H9 (cell line): ENCODE data around the gene DPP6. TPM values are rescaled to one million over a fixed set of nuclear protein-coding genes. Genes with fewer than 3 reads are reported as not detected.
A peak's percentile ranks its signal among the peaks of the same experiment; 100 is the strongest.
"Not testable (repeated sequence)": the region's sequence is repeated elsewhere in the genome, so short reads cannot be mapped to it uniquely, and the experiment has no call there.

Experiments
- DNase-seq: peaks from one replicate; pipeline ENCODE4 v3.0.0-alpha.2; 2017
- H2AFZ ChIP-seq: one replicate; pipeline ENCODE4 v1.6.1; 2013; ENCODE audit warnings: mild to moderate bottlenecking, low read length, control low read depth, moderate library complexity
- H2AK5ac ChIP-seq: 2 replicates; pipeline ENCODE4 v1.6.1; 2013; ENCODE audit warnings: low read length, control low read depth, mixed read lengths; ENCODE audit not compliant: insufficient read length
- H2BK120ac ChIP-seq: one replicate; pipeline ENCODE4 v1.6.1; 2013; ENCODE audit warnings: low read depth, mild to moderate bottlenecking, low read length, control low read depth, inconsistent platforms; ENCODE audit not compliant: poor library complexity, severe bottlenecking
- H2BK12ac ChIP-seq: 2 replicates; pipeline ENCODE4 v1.6.1; 2013; ENCODE audit warnings: low read length, control low read depth, mixed read lengths, low read depth; ENCODE audit not compliant: insufficient read length
- H2BK15ac ChIP-seq: 2 replicates; pipeline ENCODE4 v1.6.1; 2013; ENCODE audit warnings: low read depth, low read length, control low read depth
- H2BK20ac ChIP-seq: one replicate; pipeline ENCODE4 v1.6.1; 2013; ENCODE audit warnings: low read depth, mild to moderate bottlenecking, low read length, control low read depth, inconsistent platforms; ENCODE audit not compliant: poor library complexity, severe bottlenecking
- H2BK5ac ChIP-seq: 2 replicates; pipeline ENCODE4 v1.6.1; 2013; ENCODE audit warnings: low read length, control low read depth, mixed read lengths; ENCODE audit not compliant: insufficient read length
- H3K14ac ChIP-seq: 2 replicates; pipeline ENCODE4 v1.6.1; 2013; ENCODE audit warnings: low read length, control low read depth; ENCODE audit not compliant: insufficient read depth
- H3K18ac ChIP-seq: 2 replicates; pipeline ENCODE4 v1.6.1; 2013; ENCODE audit warnings: low read depth, mild to moderate bottlenecking, mixed read lengths, low read length, control low read depth; ENCODE audit not compliant: insufficient read length
- H3K23ac ChIP-seq: 2 replicates; pipeline ENCODE4 v1.6.1; 2013; ENCODE audit warnings: low read length, control low read depth, mixed read lengths, low read depth; ENCODE audit not compliant: insufficient read length
- H3K23me2 ChIP-seq: 2 replicates; pipeline ENCODE4 v1.6.1; 2013; ENCODE audit warnings: low read depth, mild to moderate bottlenecking, mixed read lengths, low read length, control low read depth; ENCODE audit not compliant: insufficient read length, poor library complexity, severe bottlenecking
- H3K27ac ChIP-seq: 2 replicates; pipeline ENCODE4 v1.5.1; 2013; ENCODE audit warnings: low read length, control low read depth, mixed read lengths, low read depth; ENCODE audit not compliant: insufficient read length
- H3K27me3 ChIP-seq: 2 replicates; pipeline ENCODE4 v1.6.1; 2013; ENCODE audit warnings: low read length, control low read depth, inconsistent platforms; ENCODE audit not compliant: insufficient read depth
- H3K4ac ChIP-seq: 2 replicates; pipeline ENCODE4 v1.6.1; 2013; ENCODE audit warnings: low read depth, mild to moderate bottlenecking, control low read depth, inconsistent platforms, low read length, moderate library complexity
- H3K4me1 ChIP-seq: 2 replicates; pipeline ENCODE4 v1.6.1; 2013; ENCODE audit warnings: low read length, control low read depth, inconsistent platforms; ENCODE audit not compliant: insufficient read depth
- H3K4me2 ChIP-seq: 2 replicates; pipeline ENCODE4 v1.6.1; 2013; ENCODE audit warnings: low read length, control low read depth, mixed read lengths; ENCODE audit not compliant: insufficient read length, insufficient read depth
- H3K56ac ChIP-seq: 2 replicates; pipeline ENCODE4 v1.6.1; 2013; ENCODE audit warnings: low read depth, mild to moderate bottlenecking, mixed read lengths, low read length, control low read depth; ENCODE audit not compliant: insufficient read length
- H3K79me1 ChIP-seq: 2 replicates; pipeline ENCODE4 v1.6.1; 2013; ENCODE audit warnings: low read depth, mild to moderate bottlenecking, moderate library complexity, low read length, control low read depth, inconsistent platforms; ENCODE audit not compliant: insufficient read depth, poor library complexity, severe bottlenecking
- H3K79me2 ChIP-seq: 2 replicates; pipeline ENCODE4 v1.6.1; 2013; ENCODE audit warnings: low read length, control low read depth, inconsistent platforms; ENCODE audit not compliant: insufficient read depth
- H3K9ac ChIP-seq: 2 replicates; pipeline ENCODE4 v1.6.1; 2013; ENCODE audit warnings: low read length, control low read depth, mixed read lengths; ENCODE audit not compliant: insufficient read length; ENCODE audit errors: extremely low read depth
- H3K9me3 ChIP-seq: one replicate; pipeline ENCODE4 v1.6.1; 2013; ENCODE audit warnings: low read depth, low read length, inconsistent platforms; ENCODE audit not compliant: control insufficient read depth
- H3T11ph ChIP-seq: one replicate; pipeline ENCODE4 v1.6.1; 2013; ENCODE audit warnings: mild to moderate bottlenecking, low read length, control low read depth, inconsistent platforms
- H4K20me1 ChIP-seq: one replicate; pipeline ENCODE4 v1.6.1; 2013; ENCODE audit not compliant: control insufficient read depth, insufficient read length, insufficient read depth
- H4K5ac ChIP-seq: 2 replicates; pipeline ENCODE4 v1.6.1; 2013; ENCODE audit warnings: low read depth, mild to moderate bottlenecking, mixed read lengths, low read length, control low read depth; ENCODE audit not compliant: insufficient read length
- H4K8ac ChIP-seq: replicated peaks from 2 replicates; pipeline ENCODE4 v1.6.1; 2013; ENCODE audit warnings: low read length, control low read depth, mixed read lengths, low read depth; ENCODE audit not compliant: insufficient read length
- H4K91ac ChIP-seq: 2 replicates; pipeline ENCODE4 v1.6.1; 2013; ENCODE audit warnings: low read depth, mild to moderate bottlenecking, moderate library complexity, mixed read lengths, low read length, control low read depth; ENCODE audit not compliant: insufficient read length
- H3K27ac Mint-ChIP-seq, 3 experiments: 2 replicates in 2 of 3; 3 replicates in 1 of 3; pipeline ENCODE4 v1.8.0; 2020 to 2021; ENCODE audit warnings: mixed read lengths in 3 of 3, mild to moderate bottlenecking in 1 of 3, moderate library complexity in 1 of 3
- H3K27me3 Mint-ChIP-seq: 2 replicates; pipeline ENCODE4 v1.8.0; 2021; ENCODE audit warnings: low read depth, mild to moderate bottlenecking, moderate library complexity, mixed read lengths
- H3K36me3 Mint-ChIP-seq, 3 experiments: 2 replicates in 2 of 3; 3 replicates in 1 of 3; pipeline ENCODE4 v1.8.0; 2020 to 2021; ENCODE audit warnings: low read depth in 3 of 3, mixed read lengths in 3 of 3; ENCODE audit not compliant: insufficient read depth in 1 of 3
- H3K4me1 Mint-ChIP-seq, 2 experiments: 2 replicates each; pipeline ENCODE4 v1.8.0; 2020; ENCODE audit warnings: mixed read lengths in 2 of 2
- H3K4me3 Mint-ChIP-seq, 2 experiments: 2 replicates in 1 of 2; 3 replicates in 1 of 2; pipeline ENCODE4 v1.8.0; 2020 to 2021; ENCODE audit warnings: mild to moderate bottlenecking in 2 of 2, mixed read lengths in 2 of 2, moderate library complexity in 1 of 2
- H3K9me3 Mint-ChIP-seq, 2 experiments: 2 replicates in 1 of 2; 3 replicates in 1 of 2; pipeline ENCODE4 v1.8.0; 2020; ENCODE audit warnings: mild to moderate bottlenecking in 2 of 2, mixed read lengths in 2 of 2, moderate library complexity in 1 of 2
- CTCF ChIP-seq: fragments of 200-600 bp; sonication (generic); conservative IDR thresholded peaks from 3 replicates; pipeline ENCODE4 v1.8.0; 2021; ENCODE audit warnings: antibody characterized with exemption, mild to moderate bottlenecking
- WGBS: extraction: QIAGEN DNeasy Blood & Tissue Kit; methylation state at CpG from one replicate; pipeline ENCODE4 v1.1.7; 2013; ENCODE audit warnings: missing lambda C conversion rate, low lambda C conversion rate, mixed read lengths; ENCODE audit not compliant: insufficient read length; ENCODE audit errors: extremely low coverage; 5-methylcytosine and 5-hydroxymethylcytosine counted together
- total RNA-seq: library from RNA; stranded (reverse); gene quantifications from 2 replicates; pipeline ENCODE4 v1.2.1, GENCODE V29; 2021

DPP6 gene
- total RNA-seq, 1 experiment from 2014 or later = 4.5 TPM

DNA sequence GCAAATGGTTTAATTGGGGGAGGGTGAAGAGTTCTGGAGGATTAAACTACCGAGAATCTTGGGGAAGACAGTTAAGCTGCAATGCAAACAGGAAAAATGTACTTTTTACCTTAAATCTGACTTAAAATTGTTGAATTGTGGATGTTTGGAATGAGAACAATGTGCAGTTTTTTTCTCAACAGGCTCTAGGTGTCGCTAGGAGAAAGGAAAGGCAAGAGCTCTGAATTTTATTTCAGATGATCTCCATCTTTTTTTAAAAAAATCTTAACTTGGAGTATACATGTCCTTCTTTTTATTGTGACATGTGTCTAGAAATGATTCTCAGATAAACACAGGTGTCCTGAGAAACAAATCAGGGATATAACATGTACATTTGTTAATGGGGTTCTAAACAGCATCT is 2.5 kb downstream of the DPP6 start:
- H4K20me1 ChIP-seq, H3K9me3 ChIP-seq: not testable (repeated sequence)

GRCh38 chr7:154055491-154056106 is 3.4 kb downstream of the DPP6 start:
- not testable (repeated sequence) for H3K4me2 ChIP-seq, H3K79me1 ChIP-seq, H2BK120ac ChIP-seq, H3T11ph ChIP-seq, H2AFZ ChIP-seq, H4K8ac ChIP-seq, H3K23me2 ChIP-seq, H3K27ac ChIP-seq, H3K79me2 ChIP-seq, H3K9ac ChIP-seq, H2BK5ac ChIP-seq, H3K23ac ChIP-seq, H3K9me3 ChIP-seq, H3K27ac Mint-ChIP-seq, H2AK5ac ChIP-seq, H2BK12ac ChIP-seq, H3K56ac ChIP-seq, H3K4ac ChIP-seq, H3K4me1 ChIP-seq, H2BK15ac ChIP-seq, H3K4me1 Mint-ChIP-seq, H3K36me3 Mint-ChIP-seq, H4K20me1 ChIP-seq, H3K14ac ChIP-seq, H3K4me3 Mint-ChIP-seq, H3K18ac ChIP-seq, H3K9me3 Mint-ChIP-seq, H2BK20ac ChIP-seq, H4K5ac ChIP-seq, H3K27me3 ChIP-seq, H4K91ac ChIP-seq
- H3K27me3 Mint-ChIP-seq = peaks cover 39% of the 10 kb centered on the region
- no CpG with 5 or more reads among the region's 9 CpGs for WGBS
- DNase-seq = peak; percentile 74

More for the DNA sequence above, 2.5 kb downstream of the DPP6 start:
- not testable (repeated sequence) for H3K14ac ChIP-seq, H3K9ac ChIP-seq, H2BK120ac ChIP-seq, H2BK5ac ChIP-seq, H2BK15ac ChIP-seq, H2BK20ac ChIP-seq, H4K91ac ChIP-seq, H2AK5ac ChIP-seq, H3K4me1 ChIP-seq, H3K4me2 ChIP-seq, H3K4me1 Mint-ChIP-seq, H3K79me1 ChIP-seq, H3K23me2 ChIP-seq, H4K5ac ChIP-seq, H3K56ac ChIP-seq, H3K18ac ChIP-seq, H3K79me2 ChIP-seq, H3K36me3 Mint-ChIP-seq, H3K27ac Mint-ChIP-seq, H3K27ac ChIP-seq, H3T11ph ChIP-seq, H4K8ac ChIP-seq, H3K27me3 ChIP-seq, H3K4ac ChIP-seq, H3K4me3 Mint-ChIP-seq, H3K23ac ChIP-seq, H3K9me3 Mint-ChIP-seq, H2BK12ac ChIP-seq, H2AFZ ChIP-seq, DNase-seq
- TF ChIP-seq CTCF = peak; percentile 47; the same call in 2 of the 3 replicates
- WGBS = no CpG with 5 or more reads among the region's 2 CpGs
- peaks cover 41% of the 10 kb centered on the region for H3K27me3 Mint-ChIP-seq
